Psoas muscle (tissue), 8 donors: ENCODE data around the gene C15orf39. TPM values are rescaled to one million over a fixed set of nuclear protein-coding genes. Genes with fewer than 3 reads are reported as not detected.
"Not testable (repeated sequence)": the region's sequence is repeated elsewhere in the genome, so short reads cannot be mapped to it uniquely, and the experiment has no call there.

ENCODE experiments used
- ATAC-seq, 4 donors: fragments of 200-7000 bp; cut with Tn5 transposase; one replicate each; pipeline ENCODE4 v1.9.1; 2020; ENCODE audit warnings: moderate library complexity in 3 of 4, mild to moderate bottlenecking in 2 of 4
- DNase-seq, 2 donors: peaks; one replicate each; pipeline ENCODE4 v3.0.0-alpha.2; 2020
- H3K27ac ChIP-seq: fragments of 200-600 bp; one replicate; pipeline ENCODE4 v1.8.0; 2022
- H3K27me3 ChIP-seq, 3 donors: fragments of 200-600 bp in 1 of 3; one replicate each; pipeline versions ENCODE4 v1.6.1 to v1.8.0; 2013 to 2022; ENCODE audit warnings: low read length in 2 of 3, mild to moderate bottlenecking in 2 of 3, moderate library complexity in 1 of 3; ENCODE audit not compliant: insufficient read depth in 3 of 3
- H3K36me3 ChIP-seq, 2 donors: fragments of 200-600 bp in 1 of 2; one replicate each; pipeline versions ENCODE4 v1.6.1 to v1.8.0; 2013 to 2022; ENCODE audit warnings: low read depth in 1 of 2, mild to moderate bottlenecking in 1 of 2, moderate library complexity in 1 of 2; ENCODE audit not compliant: insufficient read depth in 1 of 2
- H3K4me1 ChIP-seq: fragments of 200-600 bp; one replicate; pipeline ENCODE4 v1.8.0; 2022
- H3K4me3 ChIP-seq: fragments of 200-600 bp; one replicate; pipeline ENCODE4 v1.8.0; 2022; ENCODE audit warnings: mild to moderate bottlenecking
- H3K9me3 ChIP-seq: fragments of 200-600 bp; one replicate; pipeline ENCODE4 v1.8.0; 2022
- WGBS, 3 donors: extraction: QIAGEN DNeasy Blood & Tissue Kit; methylation state at CpG; one replicate each; pipeline versions ENCODE4 v1.1.6 to v1.1.7; 2013; 5-methylcytosine and 5-hydroxymethylcytosine counted together
- intact Hi-C, 2 donors: fragments of 100-400 bp; cut with DNase I; formaldehyde crosslinking; loops; one replicate each; pipeline versions ENCODE4 v1.11.0 to v1.14.2; 2022
- polyA plus RNA-seq, 3 donors: library from polyadenylated mRNA; stranded (reverse); fragments of 200-250 nt; gene quantifications; one replicate each; pipeline ENCODE4 v1.2.3, GENCODE V29; 2013
- total RNA-seq, 4 donors: library from RNA; stranded (reverse); fragmentation: NEBNext Ultra II Directional in 2 of 4; extraction: Animal tissue kit (Norgen Biotek cat#: 25700) in 2 of 4; gene quantifications; one replicate each; pipeline versions ENCODE4 v1.2.1 to v1.2.4, GENCODE V29; 2021 to 2023
- TF ChIP-seq, protein P1 (sequence below): fragments of 200-600 bp; IDR thresholded peaks from one replicate; pipeline ENCODE4 v1.8.0; 2022; ENCODE audit warnings: antibody characterized with exemption
- donor health status: healthy with polysubstance abuse.
- donor health status: DM: no; HTN: no; CAD: no; lungs with moderate emphysema.
- donor health status: Bipolar disorder and iron deficiency.
- donor health status: healthy.
- donor health status: DM: yes; HTN: yes; CAD: no.
- donor health status: DM: no; HTN: no; CAD: no.
- donor health status: DM: no; HTN: no; CAD: no.
- donor health status: DM: yes; HTN: yes; CAD: no.

The C15orf39 gene
- total and polyA plus RNA-seq, 7 donors, result 2.5 to 4.6 (median 4.0) TPM

- no peaks in the 10 kb centered on the region for H3K4me1 ChIP-seq
- TF ChIP-seq, protein P1, sequence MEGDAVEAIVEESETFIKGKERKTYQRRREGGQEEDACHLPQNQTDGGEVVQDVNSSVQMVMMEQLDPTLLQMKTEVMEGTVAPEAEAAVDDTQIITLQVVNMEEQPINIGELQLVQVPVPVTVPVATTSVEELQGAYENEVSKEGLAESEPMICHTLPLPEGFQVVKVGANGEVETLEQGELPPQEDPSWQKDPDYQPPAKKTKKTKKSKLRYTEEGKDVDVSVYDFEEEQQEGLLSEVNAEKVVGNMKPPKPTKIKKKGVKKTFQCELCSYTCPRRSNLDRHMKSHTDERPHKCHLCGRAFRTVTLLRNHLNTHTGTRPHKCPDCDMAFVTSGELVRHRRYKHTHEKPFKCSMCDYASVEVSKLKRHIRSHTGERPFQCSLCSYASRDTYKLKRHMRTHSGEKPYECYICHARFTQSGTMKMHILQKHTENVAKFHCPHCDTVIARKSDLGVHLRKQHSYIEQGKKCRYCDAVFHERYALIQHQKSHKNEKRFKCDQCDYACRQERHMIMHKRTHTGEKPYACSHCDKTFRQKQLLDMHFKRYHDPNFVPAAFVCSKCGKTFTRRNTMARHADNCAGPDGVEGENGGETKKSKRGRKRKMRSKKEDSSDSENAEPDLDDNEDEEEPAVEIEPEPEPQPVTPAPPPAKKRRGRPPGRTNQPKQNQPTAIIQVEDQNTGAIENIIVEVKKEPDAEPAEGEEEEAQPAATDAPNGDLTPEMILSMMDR, result no peak
- peak; percentile 6 to 42 for DNase-seq
- no peaks in the 10 kb centered on the region for H3K27me3 ChIP-seq
- 76 to 77% (median 77%) methylated on average over 12 of the region's 12 CpGs for whole genome bisulfite sequencing, 3 donors
- intact Hi-C loops, result no loop called here
- H3K27ac ChIP-seq, result no peak overlapping the region
- no peaks in the 10 kb centered on the region for H3K9me3 ChIP-seq
- no peak for ATAC-seq
- H3K4me3 ChIP-seq, result no peak overlapping the region
- H3K36me3 ChIP-seq, result no peaks in the 10 kb centered on the region
Measured at GRCh38 chr15:75224281-75224680, 22.6 kb downstream of the C15orf39 start.

DNA sequence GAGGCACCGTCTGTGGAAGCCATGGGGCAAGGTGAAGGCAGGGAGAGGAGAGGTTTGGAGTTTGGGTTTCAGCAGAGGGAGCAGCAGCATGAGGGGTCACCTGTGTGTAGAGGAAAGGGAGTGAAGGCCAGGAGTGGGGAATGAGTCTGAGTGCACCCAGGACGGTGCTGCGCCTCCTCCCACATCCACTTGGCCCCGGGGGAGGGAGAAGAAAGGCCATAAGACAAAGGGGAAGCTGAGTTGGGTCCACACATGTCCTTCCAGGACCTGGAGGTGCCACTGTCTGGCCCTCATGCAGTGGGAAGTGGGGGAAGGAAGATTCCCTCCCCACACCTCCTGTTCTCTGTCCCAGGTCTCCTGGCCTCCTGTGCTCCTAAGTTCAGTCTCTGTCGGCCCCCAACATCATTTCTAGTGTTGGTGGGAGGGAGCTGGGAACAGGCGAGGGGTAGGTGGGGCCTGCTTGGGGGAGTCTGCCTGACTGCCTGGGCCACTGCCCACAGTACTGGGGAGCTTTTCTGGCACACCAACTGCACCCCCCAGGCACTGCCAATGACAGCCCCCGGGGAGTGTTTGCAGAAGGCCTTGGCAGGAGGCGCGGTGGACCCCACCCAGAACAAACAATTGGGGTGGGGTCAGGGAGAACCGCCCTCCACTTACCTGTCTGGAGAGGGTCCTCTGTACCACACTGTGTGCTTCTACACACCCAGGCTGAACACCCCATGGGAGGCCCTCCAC is 23.6 kb downstream of the C15orf39 start:
- peak in 1 of 2 donors; percentile 23 for DNase-seq
- H3K9me3 ChIP-seq, ATAC-seq, intact Hi-C loops, H3K27ac ChIP-seq, H3K36me3 ChIP-seq, H3K27me3 ChIP-seq, H3K4me3 ChIP-seq, H3K4me1 ChIP-seq: not testable (repeated sequence)
- 65 to 85% (median 76%) methylated on average over 8 to 10 of the region's 10 CpGs for WGBS, 3 donors

- TF ChIP-seq, protein P1, result no peak
- H3K27me3 ChIP-seq, result no peaks in the 10 kb centered on the region
- no peaks in the 10 kb centered on the region for H3K36me3 ChIP-seq
- DNase-seq, result peak; percentile 9 to 39
- 85 to 88% (median 87%) methylated on average over 16 of the region's 16 CpGs for WGBS, 3 donors
- H3K9me3 ChIP-seq, result no peaks in the 10 kb centered on the region
- ATAC-seq, result no peak
- H3K4me3 ChIP-seq, result no peak overlapping the region
- H3K27ac ChIP-seq, result no peak overlapping the region
- intact Hi-C loops, result no loop called here
- no peaks in the 10 kb centered on the region for H3K4me1 ChIP-seq
Measured at GRCh38 chr15:75225951-75226732, 24.5 kb downstream of the C15orf39 start.

DNA sequence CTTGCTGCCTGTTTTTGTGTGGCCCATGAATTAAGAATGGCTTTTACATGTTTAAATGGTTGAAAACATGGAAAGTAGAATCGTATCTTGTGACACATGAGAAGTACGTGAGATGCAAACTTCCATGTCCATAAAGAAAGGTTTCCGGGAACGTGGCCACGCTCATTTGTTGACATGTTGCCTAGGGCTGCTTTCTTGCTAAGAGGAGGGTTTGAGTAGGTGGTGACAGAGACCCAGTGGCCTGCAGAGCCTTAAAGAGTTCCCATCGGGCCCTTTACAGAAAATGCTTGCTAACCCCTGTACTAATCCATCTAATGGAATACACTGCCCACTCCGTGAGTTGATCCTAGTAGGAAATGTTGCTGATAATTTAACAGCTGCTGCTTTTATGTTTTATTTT is 25.4 kb downstream of the C15orf39 start:
- 67 to 76% (median 69%) methylated on average over 7 of the region's 7 CpGs for WGBS, 3 donors
- H3K27ac ChIP-seq, H3K9me3 ChIP-seq, H3K36me3 ChIP-seq, intact Hi-C loops, H3K4me1 ChIP-seq, H3K4me3 ChIP-seq, ATAC-seq, H3K27me3 ChIP-seq: not testable (repeated sequence)
- DNase-seq, result peak in 1 of 2 donors; percentile 2

DNA sequence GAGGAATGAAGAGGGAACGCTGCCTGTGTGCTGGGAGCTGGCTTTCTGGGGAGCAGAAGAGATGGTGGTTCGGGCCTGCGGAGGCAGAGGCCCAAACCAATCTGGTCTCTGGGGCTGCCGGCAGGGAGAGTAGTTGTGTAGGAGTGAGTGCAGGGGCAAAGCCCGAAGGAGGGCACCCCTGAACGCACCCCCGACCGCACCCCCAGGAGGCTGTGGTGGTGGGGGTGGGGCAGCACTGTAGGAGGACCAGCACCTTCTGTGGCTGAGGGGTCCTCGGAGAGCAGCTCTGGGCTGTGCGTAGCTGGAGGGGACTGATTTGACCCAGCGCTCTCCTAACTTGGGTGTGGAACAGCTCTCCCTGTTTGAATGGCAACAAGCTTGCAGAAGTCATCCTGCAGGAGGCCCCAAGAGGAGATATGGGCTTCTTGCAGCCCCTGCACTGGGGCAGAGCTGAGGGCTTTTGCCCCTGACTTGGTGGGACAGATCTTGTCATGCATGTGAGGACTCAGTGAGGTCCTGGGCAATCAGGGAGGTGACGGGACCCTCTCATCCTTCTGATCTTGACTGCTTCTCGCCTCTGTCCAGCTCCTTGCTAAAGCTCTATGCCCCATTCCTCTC is 26.1 kb downstream of the C15orf39 start:
- peak; percentile 3 to 15 for DNase-seq
- H3K4me1 ChIP-seq, result no peaks in the 10 kb centered on the region
- no peak overlapping the region for H3K4me3 ChIP-seq
- ATAC-seq, result no peak
- intact Hi-C loops, result no loop called here
- no peaks in the 10 kb centered on the region for H3K9me3 ChIP-seq
- WGBS, 3 donors, result 83 to 95% (median 84%) methylated on average over 11 to 13 of the region's 13 CpGs
- H3K27ac ChIP-seq, result no peak overlapping the region
- H3K36me3 ChIP-seq, result no peaks in the 10 kb centered on the region
- H3K27me3 ChIP-seq, result no peaks in the 10 kb centered on the region
- TF ChIP-seq, protein P1, result no peak
